CD4-positive, alpha-beta T cell treated with Interleukin-17A for 1 hour (primary cell): Measurements from ENCODE around the gene TLL2.

ENCODE experiments used
- DNase-seq: peaks from one replicate; pipeline ENCODE4 v3.0.0-alpha.2; 2020

The TLL2 gene

GRCh38 chr10:96460316-96460715 is 53.4 kb downstream of the TLL2 start:
- DNase-seq, result no peak

- DNase-seq, result no peak
These were observed 56.4 kb downstream of the TLL2 start for GRCh38 chr10:96457341-96457740.

- DNase-seq, result no peak
These were observed 57.4 kb downstream of the TLL2 start for GRCh38 chr10:96456296-96456840.

- no peak for DNase-seq
These were observed 59.7 kb downstream of the TLL2 start for GRCh38 chr10:96453856-96454583.

- no peak for DNase-seq
These were observed 61.1 kb downstream of the TLL2 start for GRCh38 chr10:96452494-96453153.

- no peak for DNase-seq
These were observed 63.1 kb downstream of the TLL2 start for GRCh38 chr10:96450529-96451207.

- DNase-seq, result no peak
These were observed 65.2 kb downstream of the TLL2 start for GRCh38 chr10:96448558-96448957.

GRCh38 chr10:96448021-96448457 is 65.7 kb downstream of the TLL2 start:
- DNase-seq, result no peak

- DNase-seq, result no peak
These were observed 66.6 kb downstream of the TLL2 start for GRCh38 chr10:96446966-96447596.

- DNase-seq, result no peak
These were observed 71.6 kb downstream of the TLL2 start for GRCh38 chr10:96441987-96442643.

GRCh38 chr10:96441322-96441885 is 72.3 kb downstream of the TLL2 start:
- DNase-seq, result no peak

- no peak for DNase-seq
These were observed 73.1 kb downstream of the TLL2 start for GRCh38 chr10:96440361-96441292.

- DNase-seq, result no peak
These were observed 74.0 kb downstream of the TLL2 start for GRCh38 chr10:96439725-96440124.

GRCh38 chr10:96436035-96436434 is 77.7 kb downstream of the TLL2 start:
- DNase-seq, result no peak

- DNase-seq, result no peak
These were observed 82.3 kb downstream of the TLL2 start for GRCh38 chr10:96431211-96431970.

GRCh38 chr10:96427291-96427690 is 86.4 kb downstream of the TLL2 start:
- DNase-seq, result no peak

GRCh38 chr10:96422525-96422924 is 91.2 kb downstream of the TLL2 start:
- no peak for DNase-seq

GRCh38 chr10:96421995-96422394 is 91.7 kb downstream of the TLL2 start:
- no peak for DNase-seq

- DNase-seq, result no peak
These were observed 93.3 kb downstream of the TLL2 start for GRCh38 chr10:96420228-96421009.

- no peak for DNase-seq
These were observed 94.4 kb downstream of the TLL2 start for GRCh38 chr10:96419351-96419750.
